ENCODE data around the gene RTCB. TPM values are rescaled to one million over a fixed set of nuclear protein-coding genes. Genes with fewer than 3 reads are reported as not detected.
"Not testable (repeated sequence)": the region's sequence is repeated elsewhere in the genome, so short reads cannot be mapped to it uniquely, and the experiment has no call there.

Gene RTCB
- total RNA-seq, 1 donor from 2014 or later, result 95.7 TPM

DNA sequence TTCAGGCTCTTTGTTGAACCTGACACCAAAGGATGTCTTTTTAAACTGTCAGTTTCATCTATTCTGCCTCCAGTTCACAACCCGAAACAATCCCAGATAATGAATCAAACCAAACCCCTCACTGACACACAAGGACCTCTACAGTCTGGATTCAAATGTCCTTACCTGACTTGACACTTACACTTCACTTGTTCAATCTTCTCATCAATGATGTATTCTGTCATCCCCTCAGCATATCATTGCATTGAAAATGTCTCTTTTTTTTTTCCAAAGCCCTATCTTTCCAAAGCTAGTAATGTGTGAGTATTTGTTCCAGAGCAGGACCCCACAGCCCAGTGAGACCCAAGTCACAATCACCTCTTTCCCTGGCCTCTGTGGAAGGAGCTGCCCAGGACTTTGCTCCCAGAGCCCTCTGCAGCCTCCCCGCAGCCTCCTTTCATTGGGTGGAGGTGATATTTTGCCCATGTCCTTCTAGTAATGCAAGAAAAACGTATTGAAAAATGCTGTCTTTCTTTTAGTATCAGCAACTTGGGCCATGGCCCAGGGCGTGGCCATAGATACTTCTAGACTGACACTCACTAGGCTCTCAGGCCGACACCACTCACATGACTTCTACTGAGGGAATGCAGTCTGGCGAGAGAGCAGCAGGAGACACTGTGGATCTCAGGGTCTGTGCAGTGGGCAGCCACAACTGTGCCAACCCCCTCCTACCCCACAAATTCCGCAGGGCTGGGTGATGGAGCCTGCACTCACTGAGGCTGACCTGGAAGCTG is 36.2 kb downstream of the RTCB start:
- Histone ChIP-seq H3K27me3 (ENCODE audit: control insufficient read depth, insufficient read depth, low read length) (no peaks in the 10 kb centered on the region), H3K4me3 (ENCODE audit: low read depth, low read length) (no peak overlapping the region), H3K36me3 (ENCODE audit: control insufficient read depth, insufficient read depth, low read length) (no peaks in the 10 kb centered on the region)
- TF ChIP-seq, protein P1, sequence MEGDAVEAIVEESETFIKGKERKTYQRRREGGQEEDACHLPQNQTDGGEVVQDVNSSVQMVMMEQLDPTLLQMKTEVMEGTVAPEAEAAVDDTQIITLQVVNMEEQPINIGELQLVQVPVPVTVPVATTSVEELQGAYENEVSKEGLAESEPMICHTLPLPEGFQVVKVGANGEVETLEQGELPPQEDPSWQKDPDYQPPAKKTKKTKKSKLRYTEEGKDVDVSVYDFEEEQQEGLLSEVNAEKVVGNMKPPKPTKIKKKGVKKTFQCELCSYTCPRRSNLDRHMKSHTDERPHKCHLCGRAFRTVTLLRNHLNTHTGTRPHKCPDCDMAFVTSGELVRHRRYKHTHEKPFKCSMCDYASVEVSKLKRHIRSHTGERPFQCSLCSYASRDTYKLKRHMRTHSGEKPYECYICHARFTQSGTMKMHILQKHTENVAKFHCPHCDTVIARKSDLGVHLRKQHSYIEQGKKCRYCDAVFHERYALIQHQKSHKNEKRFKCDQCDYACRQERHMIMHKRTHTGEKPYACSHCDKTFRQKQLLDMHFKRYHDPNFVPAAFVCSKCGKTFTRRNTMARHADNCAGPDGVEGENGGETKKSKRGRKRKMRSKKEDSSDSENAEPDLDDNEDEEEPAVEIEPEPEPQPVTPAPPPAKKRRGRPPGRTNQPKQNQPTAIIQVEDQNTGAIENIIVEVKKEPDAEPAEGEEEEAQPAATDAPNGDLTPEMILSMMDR (IDR thresholded peaks at IDR 0.05; ENCODE audit: insufficient read depth, low read length, poor library complexity, severe bottlenecking), result no peak
- DNase-seq (ENCODE audit: low read depth), result no peak

DNA sequence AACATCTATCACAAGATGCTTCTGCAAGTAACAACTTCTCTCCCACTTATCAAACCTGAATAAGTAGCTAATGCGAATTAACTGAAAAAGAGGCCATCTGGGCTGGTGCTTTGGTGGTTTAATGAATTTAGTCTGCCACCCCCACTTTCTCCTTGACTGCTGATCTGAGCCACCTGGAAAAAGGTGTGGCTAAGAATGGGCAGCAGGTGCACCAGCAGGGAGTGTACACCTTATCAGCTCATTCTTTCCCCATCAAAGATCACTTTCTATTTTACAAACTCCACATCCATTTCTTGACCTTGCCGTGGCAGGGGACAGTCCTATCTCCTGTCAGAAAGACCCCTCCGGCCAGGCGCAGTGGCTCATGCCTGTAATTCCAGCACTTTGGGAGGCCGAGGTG is 47.8 kb downstream of the RTCB start:
- DNase-seq (ENCODE audit: low read depth), result no peak
- Histone ChIP-seq H3K27me3 (ENCODE audit: control insufficient read depth, insufficient read depth, low read length) (no peaks in the 10 kb centered on the region), H3K4me3 (ENCODE audit: low read depth, low read length) (no peak overlapping the region), H3K36me3 (ENCODE audit: control insufficient read depth, insufficient read depth, low read length) (no peaks in the 10 kb centered on the region)
- TF ChIP-seq, protein P1 (IDR thresholded peaks at IDR 0.05; ENCODE audit: insufficient read depth, low read length, poor library complexity, severe bottlenecking), result no peak

DNA sequence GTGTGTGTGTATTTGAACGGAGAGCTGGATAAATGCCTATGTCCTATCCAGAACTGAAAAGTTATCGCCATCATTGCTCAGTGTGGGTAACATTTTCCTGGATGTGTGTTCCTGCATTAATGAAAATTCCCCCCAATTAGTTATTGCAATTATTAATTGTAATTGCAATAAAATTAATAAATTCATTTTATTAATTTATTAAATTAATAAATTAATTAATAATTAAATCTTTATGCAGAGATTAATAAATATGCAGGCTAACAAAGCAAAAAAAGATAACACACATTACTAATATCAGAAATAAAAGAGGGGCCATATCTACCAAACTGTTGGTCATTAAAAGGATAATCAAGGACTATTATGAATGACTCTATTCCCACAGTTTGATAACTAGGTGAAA is 50.8 kb downstream of the RTCB start:
- Histone ChIP-seq H3K36me3 (ENCODE audit: control insufficient read depth, insufficient read depth, low read length) (no peaks in the 10 kb centered on the region), H3K27me3 (ENCODE audit: control insufficient read depth, insufficient read depth, low read length) (no peaks in the 10 kb centered on the region), H3K4me3 (ENCODE audit: low read depth, low read length) (no peak overlapping the region)
- TF ChIP-seq, protein P1 (IDR thresholded peaks at IDR 0.05; ENCODE audit: insufficient read depth, low read length, poor library complexity, severe bottlenecking), result no peak
- DNase-seq (ENCODE audit: low read depth), result no peak

DNA sequence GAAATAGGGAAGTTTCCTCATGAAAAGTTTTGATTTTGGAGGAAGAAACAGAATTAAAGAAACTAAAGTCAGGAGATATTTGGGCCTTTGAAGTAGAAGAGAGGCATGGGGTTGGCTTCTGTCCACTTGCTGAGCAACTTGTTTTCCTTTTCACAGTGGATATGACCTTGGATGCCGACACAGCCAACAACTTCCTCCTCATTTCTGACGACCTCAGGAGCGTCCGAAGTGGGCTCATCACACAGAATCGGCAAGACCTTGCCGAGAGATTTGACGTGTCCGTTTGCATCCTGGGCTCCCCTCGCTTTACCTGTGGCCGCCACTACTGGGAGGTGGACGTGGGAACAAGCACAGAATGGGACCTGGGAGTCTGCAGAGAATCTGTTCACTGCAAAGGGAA is 52.0 kb downstream of the RTCB start:
- not testable (repeated sequence) for DNase-seq (ENCODE audit: low read depth); H3K36me3 ChIP-seq (ENCODE audit: control insufficient read depth, insufficient read depth, low read length); H3K27me3 ChIP-seq (ENCODE audit: control insufficient read depth, insufficient read depth, low read length); H3K4me3 ChIP-seq (ENCODE audit: low read depth, low read length)

DNA sequence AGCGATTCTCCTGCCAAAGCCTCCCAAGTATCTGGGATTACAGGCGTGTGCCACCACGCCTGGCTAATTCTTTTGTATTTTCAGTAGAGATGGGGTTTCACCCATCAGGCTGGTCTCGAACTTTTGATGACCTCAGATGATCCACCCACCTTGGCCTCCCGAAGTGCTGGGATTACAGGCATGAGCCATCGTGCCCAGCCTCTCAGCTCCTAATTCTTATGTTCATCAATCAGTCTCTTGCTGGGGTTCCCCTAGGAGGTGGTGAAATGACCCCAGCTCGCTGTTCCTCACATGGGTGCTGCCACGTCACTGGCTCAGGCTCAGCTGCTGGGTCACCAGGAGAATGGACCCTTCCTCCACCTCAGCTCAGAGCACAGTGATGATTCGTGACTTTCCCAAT is 54.5 kb downstream of the RTCB start, which contains the start of gene RFPL3:
TSS of gene RFPL3 (plus strand) at position 301 of the 400 bp plus-strand sequence. CDS start 205 bp downstream, outside the sequence.
- not testable (repeated sequence) for H3K36me3 ChIP-seq (ENCODE audit: control insufficient read depth, insufficient read depth, low read length); H3K27me3 ChIP-seq (ENCODE audit: control insufficient read depth, insufficient read depth, low read length); H3K4me3 ChIP-seq (ENCODE audit: low read depth, low read length); DNase-seq (ENCODE audit: low read depth)

DNA sequence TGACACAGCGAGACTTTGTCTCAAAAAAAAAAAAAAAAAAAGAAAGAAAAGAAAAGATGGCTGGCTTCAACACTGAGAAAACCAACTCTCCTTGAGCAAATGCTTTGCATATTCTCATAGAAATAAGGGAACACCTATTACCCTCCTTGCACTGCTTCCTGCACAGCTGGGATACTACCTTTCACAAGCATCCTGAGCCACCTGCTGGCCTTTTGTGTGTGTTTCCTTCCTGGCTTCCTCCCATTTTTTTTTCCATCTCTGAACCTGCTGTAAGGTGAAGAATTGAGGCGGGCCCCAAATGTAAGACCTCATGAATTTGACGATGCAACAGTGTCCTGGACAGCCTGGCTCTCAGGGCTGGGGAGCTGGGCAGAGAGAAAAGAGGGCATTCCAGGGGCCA is 56.3 kb downstream of the RTCB start:
- no peak for DNase-seq (ENCODE audit: low read depth)
- H3K27me3 ChIP-seq (ENCODE audit: control insufficient read depth, insufficient read depth, low read length), result no peaks in the 10 kb centered on the region
- TF ChIP-seq, protein P1 (IDR thresholded peaks at IDR 0.05; ENCODE audit: insufficient read depth, low read length, poor library complexity, severe bottlenecking), result peak; percentile 35
- H3K36me3 ChIP-seq (ENCODE audit: control insufficient read depth, insufficient read depth, low read length), result no peaks in the 10 kb centered on the region
- no peak overlapping the region for H3K4me3 ChIP-seq (ENCODE audit: low read depth, low read length)
